LNCaP clone FGC (cell line): ENCODE results near the gene DLGAP1.

Experiments used
- DNase-seq: peaks from one replicate; pipeline ENCODE4 v3.0.0-alpha.2; 2011; ENCODE audit warnings: low read depth
- H3K4me3 ChIP-seq: 2 replicates; pipeline ENCODE4 v1.5.1; 2011; ENCODE audit warnings: mild to moderate bottlenecking, low read depth, low read length, control low read depth
- TF ChIP-seq, protein P1 (sequence below): IDR thresholded peaks from 2 replicates; pipeline ENCODE4 v1.5.1; 2012; ENCODE audit warnings: mild to moderate bottlenecking; ENCODE audit not compliant: control insufficient read depth, insufficient read depth; ENCODE audit errors: extremely low read depth

DLGAP1 gene

DNA sequence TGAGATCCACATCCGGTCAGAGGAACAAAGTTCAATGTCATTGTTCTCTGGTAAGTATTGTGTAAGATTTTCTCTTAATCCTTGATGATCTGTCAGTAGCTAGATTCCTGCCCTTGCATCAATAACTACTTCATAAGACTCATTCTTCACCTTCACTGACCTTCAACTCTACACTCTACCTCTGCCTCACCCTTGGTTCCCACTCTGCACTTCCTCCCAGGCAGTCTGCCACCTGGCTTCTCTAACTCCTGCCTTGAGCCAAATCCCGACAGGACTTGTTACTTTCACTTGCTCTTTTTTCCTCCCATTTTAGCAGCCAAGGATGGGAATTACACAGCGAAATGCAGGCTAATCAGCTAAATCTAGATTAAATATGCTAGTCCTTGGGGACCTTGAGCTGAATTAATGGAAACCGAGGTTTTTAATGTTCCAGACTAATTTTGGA is 190.7 kb downstream of the DLGAP1 start:
- no peak for DNase-seq
- TF ChIP-seq, protein P1, sequence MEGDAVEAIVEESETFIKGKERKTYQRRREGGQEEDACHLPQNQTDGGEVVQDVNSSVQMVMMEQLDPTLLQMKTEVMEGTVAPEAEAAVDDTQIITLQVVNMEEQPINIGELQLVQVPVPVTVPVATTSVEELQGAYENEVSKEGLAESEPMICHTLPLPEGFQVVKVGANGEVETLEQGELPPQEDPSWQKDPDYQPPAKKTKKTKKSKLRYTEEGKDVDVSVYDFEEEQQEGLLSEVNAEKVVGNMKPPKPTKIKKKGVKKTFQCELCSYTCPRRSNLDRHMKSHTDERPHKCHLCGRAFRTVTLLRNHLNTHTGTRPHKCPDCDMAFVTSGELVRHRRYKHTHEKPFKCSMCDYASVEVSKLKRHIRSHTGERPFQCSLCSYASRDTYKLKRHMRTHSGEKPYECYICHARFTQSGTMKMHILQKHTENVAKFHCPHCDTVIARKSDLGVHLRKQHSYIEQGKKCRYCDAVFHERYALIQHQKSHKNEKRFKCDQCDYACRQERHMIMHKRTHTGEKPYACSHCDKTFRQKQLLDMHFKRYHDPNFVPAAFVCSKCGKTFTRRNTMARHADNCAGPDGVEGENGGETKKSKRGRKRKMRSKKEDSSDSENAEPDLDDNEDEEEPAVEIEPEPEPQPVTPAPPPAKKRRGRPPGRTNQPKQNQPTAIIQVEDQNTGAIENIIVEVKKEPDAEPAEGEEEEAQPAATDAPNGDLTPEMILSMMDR = no peak
- H3K4me3 ChIP-seq = no peak overlapping the region

DNA sequence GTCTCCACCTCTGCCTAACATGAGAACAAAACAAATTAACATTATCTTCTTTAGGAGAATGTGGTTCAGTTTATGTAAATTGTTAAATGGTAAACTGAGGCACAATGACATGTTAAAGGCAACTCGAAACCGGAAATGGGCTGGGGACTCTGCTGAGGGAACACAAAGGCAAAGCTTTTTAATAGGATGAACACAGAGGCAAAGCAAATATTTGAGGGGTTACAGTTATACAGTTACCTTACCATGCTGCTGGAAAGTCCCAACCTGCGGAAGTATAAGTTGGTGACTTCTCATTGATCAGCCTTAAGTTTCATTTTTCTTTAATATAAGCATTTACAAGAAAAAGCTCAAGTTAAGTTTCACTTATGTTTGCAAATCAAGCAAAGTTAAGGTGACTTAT is 195.0 kb downstream of the DLGAP1 start:
- TF ChIP-seq, protein P1 = no peak
- DNase-seq = no peak
- no peak overlapping the region for H3K4me3 ChIP-seq

DNA sequence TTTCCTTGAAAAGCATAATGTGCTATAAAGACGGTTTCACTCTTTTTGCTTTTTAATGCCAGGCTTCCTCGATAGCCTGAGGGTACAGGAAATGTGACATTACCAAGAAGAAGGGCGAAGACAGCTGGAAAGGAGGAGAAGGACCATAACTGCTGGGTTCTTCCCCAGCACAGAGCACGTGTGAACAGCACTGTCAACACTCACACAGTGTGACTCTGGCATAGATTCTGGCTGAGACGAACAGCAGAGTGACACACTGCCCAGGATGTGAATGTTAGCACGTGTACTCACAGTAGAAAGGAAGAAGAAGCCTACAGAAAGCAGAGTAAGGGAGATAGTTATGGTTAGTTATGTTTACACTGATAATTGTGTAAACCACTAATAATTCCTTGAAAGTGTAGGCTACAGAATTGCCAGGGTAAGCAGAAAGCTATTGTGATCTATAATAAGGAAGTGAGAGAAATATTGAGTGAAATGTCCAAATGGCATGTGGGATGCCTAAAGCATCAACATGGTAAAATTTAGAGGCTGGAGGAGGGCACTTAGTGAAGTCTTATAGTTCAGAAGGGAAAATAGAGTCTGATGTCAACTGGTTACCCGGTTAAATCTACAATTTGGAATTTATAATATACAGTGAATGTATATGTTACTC is 198.2 kb downstream of the DLGAP1 start:
- no peak overlapping the region for H3K4me3 ChIP-seq
- TF ChIP-seq, protein P1 = no peak
- DNase-seq = no peak

DNA sequence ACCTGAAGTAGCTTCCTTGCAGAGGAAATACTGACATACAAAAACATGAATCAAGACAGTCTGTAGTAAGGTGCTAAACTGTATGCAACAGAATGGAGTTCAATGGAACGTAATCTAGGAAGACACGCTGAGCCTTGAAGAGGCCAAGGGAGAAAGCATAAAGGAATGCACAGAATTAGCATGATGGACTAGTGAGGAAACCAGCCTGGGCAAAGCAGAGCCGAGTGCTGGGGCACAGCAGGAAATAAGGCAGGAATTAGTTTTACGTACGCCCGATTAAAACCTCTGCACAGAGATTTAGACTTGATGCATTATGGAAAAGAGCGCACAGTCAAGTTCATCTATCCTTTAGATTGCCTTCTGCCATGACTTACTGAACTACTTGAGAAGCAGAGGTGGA is 200.3 kb downstream of the DLGAP1 start:
- H3K4me3 ChIP-seq = no peak overlapping the region
- TF ChIP-seq, protein P1 = no peak
- no peak for DNase-seq

DNA sequence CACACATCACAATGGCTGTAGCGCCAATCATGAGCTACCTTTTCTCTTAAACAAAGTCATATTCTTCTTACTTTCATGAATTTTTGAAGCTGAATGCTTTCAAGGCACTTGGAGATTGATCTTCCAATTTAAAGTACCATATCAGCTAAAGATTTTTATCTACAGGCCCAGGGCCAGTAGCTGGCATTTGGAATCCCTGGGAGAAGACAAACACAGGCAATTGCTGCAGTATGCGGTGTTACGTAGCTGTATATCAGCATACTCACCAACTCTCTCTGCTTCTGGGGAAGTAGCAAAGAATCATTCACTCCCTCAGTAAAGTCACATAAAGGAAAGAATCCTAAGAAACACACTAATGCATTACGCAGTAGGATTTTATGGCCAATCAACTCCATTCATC is 202.3 kb downstream of the DLGAP1 start:
- no peak overlapping the region for H3K4me3 ChIP-seq
- DNase-seq = no peak
- TF ChIP-seq, protein P1 = no peak

DNA sequence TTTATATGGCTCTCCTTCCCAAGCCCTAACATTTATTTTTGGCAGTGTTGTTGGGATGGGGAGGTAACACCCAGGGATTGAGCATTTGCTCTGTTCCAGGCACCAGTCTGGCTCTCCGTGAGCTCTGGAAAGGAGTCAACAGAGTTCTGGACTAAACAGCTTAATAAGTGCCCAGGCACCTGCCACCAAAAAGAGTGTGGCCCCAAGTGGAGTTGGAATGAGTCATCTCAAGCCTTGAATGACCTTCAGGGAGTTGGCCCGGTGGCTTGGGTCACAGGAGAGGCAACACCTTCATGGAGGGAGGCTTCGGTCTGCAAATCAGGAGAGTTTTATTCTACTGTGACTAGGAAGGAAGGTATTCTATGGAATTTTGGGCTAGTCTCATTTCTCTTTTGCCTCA is 203.2 kb downstream of the DLGAP1 start:
- no peak for DNase-seq
- TF ChIP-seq, protein P1 = no peak
- H3K4me3 ChIP-seq = no peak overlapping the region

DNA sequence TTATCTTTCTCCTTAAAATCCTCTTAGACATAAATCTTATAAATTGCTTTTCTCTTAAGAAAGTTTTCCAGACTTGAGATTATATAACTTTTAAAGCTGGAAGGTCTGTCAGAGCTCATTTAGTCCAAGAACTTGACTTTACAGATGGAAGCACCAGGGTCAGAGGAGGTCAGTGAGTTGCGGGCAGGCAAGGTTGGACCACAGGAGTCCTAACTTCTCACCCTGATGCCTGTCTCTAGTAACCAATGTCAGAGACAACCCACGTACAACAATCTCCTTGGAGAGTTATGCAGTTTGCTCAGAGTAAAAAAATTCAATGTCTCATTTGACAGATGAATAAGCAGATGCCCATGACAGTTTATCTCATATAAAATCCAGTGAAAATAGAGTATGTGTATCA is 203.9 kb downstream of the DLGAP1 start:
- no peak for DNase-seq
- H3K4me3 ChIP-seq = no peak overlapping the region
- TF ChIP-seq, protein P1 = no peak
